ENCODE results near the gene SLC37A1.

GRCh38 chr21:42496120-42496838 is 17.4 kb upstream of the SLC37A1 start, which contains the start of gene RSPH1:
- TF ChIP-seq REST (IDR thresholded peaks at IDR 0.05; ENCODE audit: insufficient replicate concordance, low read depth) (no peak), CTCF (IDR thresholded peaks at IDR 0.05; ENCODE audit: insufficient read depth, low read length) (no peak), SPI1 (IDR thresholded peaks at IDR 0.05; ENCODE audit: borderline replicate concordance, low read depth) (no peak)
